Gastroesophageal sphincter (tissue), 3 donors: Measurements from ENCODE around the gene DOCK4.

Experiments used
- POLR2A ChIP-seq, 2 donors: fragments of 450-650 bp; IDR thresholded peaks; one replicate each; pipeline ENCODE4 v1.6.1; 2017; ENCODE audit warnings: antibody characterized with exemption in 2 of 2, mild to moderate bottlenecking in 2 of 2, moderate library complexity in 1 of 2
- POLR2AphosphoS5 ChIP-seq: sonication (generic); formaldehyde crosslinking; IDR thresholded peaks from one replicate; pipeline ENCODE4 v1.6.1; 2017; ENCODE audit warnings: antibody characterized with exemption
- TF ChIP-seq, protein P1 (sequence below), 4 experiments: fragments of 200-600 bp in 2 of 4; fragments of 450-650 bp in 2 of 4; sonication (generic) in 1 of 4; IDR thresholded peaks; one replicate each; pipeline ENCODE4 v1.5.1; 2017 to 2019; ENCODE audit warnings: antibody characterized with exemption in 4 of 4, mild to moderate bottlenecking in 2 of 4, moderate library complexity in 2 of 4

- TF ChIP-seq, protein P1, sequence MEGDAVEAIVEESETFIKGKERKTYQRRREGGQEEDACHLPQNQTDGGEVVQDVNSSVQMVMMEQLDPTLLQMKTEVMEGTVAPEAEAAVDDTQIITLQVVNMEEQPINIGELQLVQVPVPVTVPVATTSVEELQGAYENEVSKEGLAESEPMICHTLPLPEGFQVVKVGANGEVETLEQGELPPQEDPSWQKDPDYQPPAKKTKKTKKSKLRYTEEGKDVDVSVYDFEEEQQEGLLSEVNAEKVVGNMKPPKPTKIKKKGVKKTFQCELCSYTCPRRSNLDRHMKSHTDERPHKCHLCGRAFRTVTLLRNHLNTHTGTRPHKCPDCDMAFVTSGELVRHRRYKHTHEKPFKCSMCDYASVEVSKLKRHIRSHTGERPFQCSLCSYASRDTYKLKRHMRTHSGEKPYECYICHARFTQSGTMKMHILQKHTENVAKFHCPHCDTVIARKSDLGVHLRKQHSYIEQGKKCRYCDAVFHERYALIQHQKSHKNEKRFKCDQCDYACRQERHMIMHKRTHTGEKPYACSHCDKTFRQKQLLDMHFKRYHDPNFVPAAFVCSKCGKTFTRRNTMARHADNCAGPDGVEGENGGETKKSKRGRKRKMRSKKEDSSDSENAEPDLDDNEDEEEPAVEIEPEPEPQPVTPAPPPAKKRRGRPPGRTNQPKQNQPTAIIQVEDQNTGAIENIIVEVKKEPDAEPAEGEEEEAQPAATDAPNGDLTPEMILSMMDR (IDR thresholded peaks at IDR 0.05) = no peak
- no peak for TF ChIP-seq POLR2AphosphoS5
- no peak for TF ChIP-seq POLR2A (IDR thresholded peaks at IDR 0.05)
Measured at GRCh38 chr7:112065758-112066157, 140.4 kb downstream of the DOCK4 start.
